VCaP (cell line): Measurements from ENCODE around the gene DDX41.

ENCODE experiments used
- H3K27ac ChIP-seq: fragments of 450-650 bp; 2 replicates; pipeline ENCODE4 v1.5.1; 2017
- TF ChIP-seq, protein P1 (sequence below): fragments of 450-650 bp; conservative IDR thresholded peaks from 2 replicates; pipeline ENCODE4 v1.5.1; 2017; ENCODE audit warnings: mild to moderate bottlenecking, moderate library complexity

DDX41 gene

GRCh38 chr5:177545487-177546257, 28.9 kb upstream of the DDX41 start:
- no peak overlapping the region for H3K27ac ChIP-seq
- TF ChIP-seq, protein P1, sequence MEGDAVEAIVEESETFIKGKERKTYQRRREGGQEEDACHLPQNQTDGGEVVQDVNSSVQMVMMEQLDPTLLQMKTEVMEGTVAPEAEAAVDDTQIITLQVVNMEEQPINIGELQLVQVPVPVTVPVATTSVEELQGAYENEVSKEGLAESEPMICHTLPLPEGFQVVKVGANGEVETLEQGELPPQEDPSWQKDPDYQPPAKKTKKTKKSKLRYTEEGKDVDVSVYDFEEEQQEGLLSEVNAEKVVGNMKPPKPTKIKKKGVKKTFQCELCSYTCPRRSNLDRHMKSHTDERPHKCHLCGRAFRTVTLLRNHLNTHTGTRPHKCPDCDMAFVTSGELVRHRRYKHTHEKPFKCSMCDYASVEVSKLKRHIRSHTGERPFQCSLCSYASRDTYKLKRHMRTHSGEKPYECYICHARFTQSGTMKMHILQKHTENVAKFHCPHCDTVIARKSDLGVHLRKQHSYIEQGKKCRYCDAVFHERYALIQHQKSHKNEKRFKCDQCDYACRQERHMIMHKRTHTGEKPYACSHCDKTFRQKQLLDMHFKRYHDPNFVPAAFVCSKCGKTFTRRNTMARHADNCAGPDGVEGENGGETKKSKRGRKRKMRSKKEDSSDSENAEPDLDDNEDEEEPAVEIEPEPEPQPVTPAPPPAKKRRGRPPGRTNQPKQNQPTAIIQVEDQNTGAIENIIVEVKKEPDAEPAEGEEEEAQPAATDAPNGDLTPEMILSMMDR: no peak

DNA sequence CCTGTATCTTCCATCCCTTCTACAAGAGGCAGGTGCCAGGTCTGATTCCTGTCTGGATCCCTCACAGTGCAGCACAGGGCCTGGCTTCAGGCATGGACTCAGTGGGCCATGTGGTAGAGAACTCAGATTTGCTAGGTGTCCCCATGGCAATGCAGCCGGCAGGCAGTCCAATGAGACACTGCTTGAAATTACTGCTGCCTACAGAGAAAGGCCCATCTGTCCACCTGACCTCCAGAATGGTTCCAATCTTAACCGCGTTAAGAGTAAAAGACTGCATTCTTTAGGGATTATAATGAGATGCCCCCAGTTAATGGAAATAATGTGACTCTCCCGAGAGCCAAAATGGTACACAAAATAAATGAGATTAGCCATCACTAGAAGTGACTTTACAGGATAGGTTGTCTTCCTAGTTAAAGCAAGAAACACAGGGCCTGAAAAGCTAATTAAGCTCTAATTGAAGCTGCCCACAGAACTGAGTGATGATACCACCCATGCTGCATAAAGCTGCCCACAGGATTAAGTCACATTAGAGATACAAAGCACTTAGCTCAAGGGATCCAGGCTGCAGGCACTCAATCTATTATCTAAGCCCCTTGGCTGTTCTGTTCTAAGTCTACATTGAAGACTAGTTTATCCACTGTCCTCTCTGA, 26.2 kb upstream of the DDX41 start:
- TF ChIP-seq, protein P1: no peak
- H3K27ac ChIP-seq: no peak overlapping the region

DNA sequence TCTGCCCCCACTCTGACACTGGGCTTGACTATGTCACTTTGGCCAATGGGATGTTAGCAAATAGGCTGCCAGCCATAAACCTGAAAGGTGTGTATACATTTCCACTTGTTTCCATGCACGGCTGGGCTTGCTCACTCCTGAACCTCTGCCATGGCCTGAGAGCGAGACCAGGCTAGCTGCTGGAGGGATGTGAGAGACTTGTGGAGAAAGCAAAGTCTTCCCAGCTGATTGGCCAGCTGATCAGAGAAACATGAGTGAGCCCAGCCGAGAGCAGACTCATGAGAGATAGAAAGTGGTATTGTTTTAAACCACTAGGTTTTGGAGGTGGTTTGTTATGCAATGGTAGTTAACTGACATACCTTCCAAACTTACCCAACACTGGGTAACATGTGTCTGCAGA, 23.7 kb upstream of the DDX41 start:
- TF ChIP-seq, protein P1: no peak

GRCh38 chr5:177539411-177539810, 22.6 kb upstream of the DDX41 start:
- peak overlapping the region; percentile 75 for H3K27ac ChIP-seq
- TF ChIP-seq, protein P1: no peak

More for the DNA sequence above, 23.7 kb upstream of the DDX41 start:
- H3K27ac ChIP-seq: peak overlapping the region; percentile 75

DNA sequence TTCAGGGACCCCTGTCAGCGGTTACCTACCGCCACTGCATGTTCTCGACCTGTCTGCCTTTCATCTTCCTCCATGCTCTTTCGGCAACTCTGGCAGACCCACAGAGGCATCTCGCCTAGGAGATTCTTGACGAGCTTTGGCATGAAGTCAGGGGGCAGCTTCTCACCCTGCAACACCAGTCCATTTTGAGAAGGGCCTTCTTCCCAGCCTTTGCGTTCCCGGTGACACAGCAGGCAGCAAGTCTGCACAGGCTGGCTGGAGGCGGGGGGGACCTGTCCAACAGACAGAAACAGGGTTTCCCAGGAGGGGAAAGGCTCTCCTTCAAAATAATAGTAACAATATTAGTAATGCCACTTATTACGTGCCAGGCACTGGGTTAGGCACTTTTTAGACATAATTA, 22.1 kb upstream of the DDX41 start:
- peak overlapping the region; percentile 75 for H3K27ac ChIP-seq
- TF ChIP-seq, protein P1: no peak

GRCh38 chr5:177537389-177538361, 20.9 kb upstream of the DDX41 start:
- TF ChIP-seq, protein P1: no peak
- peak overlapping the region; percentile 75 for H3K27ac ChIP-seq

- TF ChIP-seq, protein P1: no peak
Observed at GRCh38 chr5:177536386-177536785, 19.6 kb upstream of the DDX41 start.

More at GRCh38 chr5:177536386-177536785, 19.6 kb upstream of the DDX41 start:
- H3K27ac ChIP-seq: peak overlapping the region; percentile 75
